Measurements from ENCODE around the gene ANO10.

Gene ANO10

GRCh38 chr3:43388915-43389314 is 232.9 kb downstream of the ANO10 start:
- Histone ChIP-seq H3K4me1 (ENCODE audit: insufficient read depth, poor library complexity, severe bottlenecking) (peaks cover 13% of the 10 kb centered on the region), H3K9me3 (ENCODE audit: severe bottlenecking) (peaks cover 2% of the 10 kb centered on the region), H3K4me3 (ENCODE audit: severe bottlenecking) (no peak overlapping the region), H3K27me3 (ENCODE audit: insufficient read depth, poor library complexity, severe bottlenecking) (no peaks in the 10 kb centered on the region), H3K27ac (ENCODE audit: poor library complexity, severe bottlenecking) (peak overlapping the region; percentile 54), H3K36me3 (ENCODE audit: low read depth) (no peaks in the 10 kb centered on the region)
- no peak for TF ChIP-seq CTCF (IDR thresholded peaks at IDR 0.05; ENCODE audit: poor library complexity, severe bottlenecking)
- ATAC-seq (ENCODE audit: low read depth) = no peak
- DNase-seq (ENCODE audit: low spot score) = no peak

- H3K4me1 ChIP-seq (ENCODE audit: insufficient read depth, poor library complexity, severe bottlenecking) = peaks cover 13% of the 10 kb centered on the region
- H3K36me3 ChIP-seq (ENCODE audit: low read depth) = no peaks in the 10 kb centered on the region
- no peak for DNase-seq (ENCODE audit: low spot score)
- ATAC-seq (ENCODE audit: low read depth) = no peak
- H3K27ac ChIP-seq (ENCODE audit: poor library complexity, severe bottlenecking) = no peak overlapping the region
- H3K9me3 ChIP-seq (ENCODE audit: severe bottlenecking) = peaks cover 2% of the 10 kb centered on the region
- no peak for TF ChIP-seq CTCF (IDR thresholded peaks at IDR 0.05; ENCODE audit: poor library complexity, severe bottlenecking)
- H3K27me3 ChIP-seq (ENCODE audit: insufficient read depth, poor library complexity, severe bottlenecking) = no peaks in the 10 kb centered on the region
- no peak overlapping the region for H3K4me3 ChIP-seq (ENCODE audit: severe bottlenecking)
Observed at GRCh38 chr3:43388175-43388574, 233.6 kb downstream of the ANO10 start.

- H3K4me3 ChIP-seq (ENCODE audit: severe bottlenecking) = no peak overlapping the region
- H3K4me1 ChIP-seq (ENCODE audit: insufficient read depth, poor library complexity, severe bottlenecking) = peaks cover 4% of the 10 kb centered on the region
- TF ChIP-seq CTCF (IDR thresholded peaks at IDR 0.05; ENCODE audit: poor library complexity, severe bottlenecking) = no peak
- no peaks in the 10 kb centered on the region for H3K36me3 ChIP-seq (ENCODE audit: low read depth)
- no peaks in the 10 kb centered on the region for H3K9me3 ChIP-seq (ENCODE audit: severe bottlenecking)
- no peak for DNase-seq (ENCODE audit: low spot score)
- no peak overlapping the region for H3K27ac ChIP-seq (ENCODE audit: poor library complexity, severe bottlenecking)
- no peak for ATAC-seq (ENCODE audit: low read depth)
- no peaks in the 10 kb centered on the region for H3K27me3 ChIP-seq (ENCODE audit: insufficient read depth, poor library complexity, severe bottlenecking)
Observed at GRCh38 chr3:43379343-43379742, 242.5 kb downstream of the ANO10 start.

- Histone ChIP-seq H3K27ac (ENCODE audit: poor library complexity, severe bottlenecking) (no peak overlapping the region), H3K36me3 (ENCODE audit: low read depth) (no peaks in the 10 kb centered on the region), H3K4me1 (ENCODE audit: insufficient read depth, poor library complexity, severe bottlenecking) (peaks cover 4% of the 10 kb centered on the region), H3K27me3 (ENCODE audit: insufficient read depth, poor library complexity, severe bottlenecking) (no peaks in the 10 kb centered on the region), H3K9me3 (ENCODE audit: severe bottlenecking) (no peaks in the 10 kb centered on the region), H3K4me3 (ENCODE audit: severe bottlenecking) (no peak overlapping the region)
- peak; percentile 75 for TF ChIP-seq CTCF (IDR thresholded peaks at IDR 0.05; ENCODE audit: poor library complexity, severe bottlenecking)
- DNase-seq (ENCODE audit: low spot score) (no peak), ATAC-seq (ENCODE audit: low read depth) (peak; percentile 84)
Observed at GRCh38 chr3:43378066-43378935, 243.5 kb downstream of the ANO10 start.

- TF ChIP-seq CTCF (IDR thresholded peaks at IDR 0.05; ENCODE audit: poor library complexity, severe bottlenecking) = no peak
Observed at GRCh38 chr3:43373560-43373928, 248.3 kb downstream of the ANO10 start.

More at GRCh38 chr3:43373560-43373928, 248.3 kb downstream of the ANO10 start:
- H3K4me1 ChIP-seq (ENCODE audit: insufficient read depth, poor library complexity, severe bottlenecking) = peaks cover 2% of the 10 kb centered on the region
- no peak overlapping the region for H3K27ac ChIP-seq (ENCODE audit: poor library complexity, severe bottlenecking)
- no peaks in the 10 kb centered on the region for H3K9me3 ChIP-seq (ENCODE audit: severe bottlenecking)
- DNase-seq (ENCODE audit: low spot score) = no peak
- H3K27me3 ChIP-seq (ENCODE audit: insufficient read depth, poor library complexity, severe bottlenecking) = no peaks in the 10 kb centered on the region
- no peaks in the 10 kb centered on the region for H3K36me3 ChIP-seq (ENCODE audit: low read depth)
- no peak for ATAC-seq (ENCODE audit: low read depth)
- no peak overlapping the region for H3K4me3 ChIP-seq (ENCODE audit: severe bottlenecking)

Measured in RWPE2 (cell line).